Body of pancreas (tissue), 4 donors: Measurements from ENCODE around the gene BRD3OS.

Experiments
- CTCF ChIP-seq, 7 experiments: fragments of 450-650 bp in 4 of 7; fragments of 200-600 bp in 3 of 7; sonication (generic) in 3 of 7; IDR thresholded peaks; one replicate each; pipeline ENCODE4 v1.5.1; 2016 to 2019; ENCODE audit warnings: antibody characterized with exemption in 7 of 7
- POLR2A ChIP-seq, 3 donors: fragments of 450-650 bp; IDR thresholded peaks; one replicate each; pipeline ENCODE4 v1.6.1; 2016; ENCODE audit warnings: antibody characterized with exemption in 3 of 3, mild to moderate bottlenecking in 2 of 3

DNA sequence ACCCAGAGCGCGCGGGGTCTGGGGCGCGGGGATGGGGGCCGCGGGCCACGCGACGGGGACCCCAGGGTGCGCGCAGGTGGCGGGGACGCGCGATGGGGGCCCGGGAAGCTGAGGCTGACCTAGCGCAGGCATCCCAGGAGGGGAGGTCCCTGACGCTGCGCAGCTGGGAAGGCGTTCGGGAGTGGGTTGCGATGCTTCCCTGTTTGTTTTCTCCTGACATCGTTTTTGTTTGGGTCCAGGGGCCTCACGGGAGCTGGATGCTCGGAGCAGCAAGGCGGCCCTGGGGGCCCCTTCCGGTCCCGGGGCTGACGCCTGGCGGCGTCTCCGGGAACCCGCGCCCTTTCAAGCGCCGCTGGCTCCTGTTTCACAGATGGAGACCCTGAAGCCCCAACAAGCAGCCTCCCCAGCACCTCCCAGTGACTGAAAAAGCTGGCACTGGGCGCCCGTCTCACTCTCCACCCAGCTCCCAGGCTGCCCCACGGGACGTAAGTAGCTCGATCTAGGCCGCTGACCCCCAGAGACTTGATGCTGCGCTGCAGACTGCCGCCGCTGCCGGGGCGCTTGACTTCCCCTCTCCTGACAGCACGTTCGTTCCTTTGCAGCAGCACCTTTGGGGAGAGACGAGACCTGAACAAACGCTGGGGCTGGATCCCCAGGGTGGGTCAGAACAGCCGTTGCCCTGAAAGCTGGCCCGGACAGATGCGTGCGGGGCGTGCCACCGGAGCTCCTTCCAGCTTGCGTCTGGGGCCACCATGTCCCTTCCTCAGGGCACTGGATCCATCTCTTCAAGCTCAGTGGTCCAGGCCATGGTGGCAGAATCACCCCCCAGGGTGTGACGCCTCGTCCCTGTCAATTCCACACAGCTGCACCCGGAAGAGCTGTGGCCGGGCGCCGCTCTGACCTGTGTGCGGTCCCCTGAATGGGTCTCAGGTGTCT is 593 bp downstream of the BRD3OS start:
- TF ChIP-seq CTCF (IDR thresholded peaks at IDR 0.05): peak in 1 of 7 experiments; percentile 3
- TF ChIP-seq POLR2A (IDR thresholded peaks at IDR 0.05): no peak
